HL-60 (cell line): ENCODE measurements around the gene SART1.

ENCODE experiments used
- POLR2AphosphoS5 ChIP-seq: IDR thresholded peaks from 2 replicates; pipeline ENCODE4 v1.6.1; 2012; ENCODE audit warnings: low read depth
- TF ChIP-seq, protein P1 (sequence below): IDR thresholded peaks from one replicate; pipeline ENCODE4 v1.5.1; 2011; ENCODE audit warnings: low read length, control low read depth, inconsistent platforms; ENCODE audit not compliant: insufficient read depth
- TF ChIP-seq, protein P2 (sequence below): IDR thresholded peaks from 2 replicates; pipeline ENCODE4 v1.6.1; 2012; ENCODE audit warnings: low read depth; ENCODE audit not compliant: insufficient replicate concordance

DNA sequence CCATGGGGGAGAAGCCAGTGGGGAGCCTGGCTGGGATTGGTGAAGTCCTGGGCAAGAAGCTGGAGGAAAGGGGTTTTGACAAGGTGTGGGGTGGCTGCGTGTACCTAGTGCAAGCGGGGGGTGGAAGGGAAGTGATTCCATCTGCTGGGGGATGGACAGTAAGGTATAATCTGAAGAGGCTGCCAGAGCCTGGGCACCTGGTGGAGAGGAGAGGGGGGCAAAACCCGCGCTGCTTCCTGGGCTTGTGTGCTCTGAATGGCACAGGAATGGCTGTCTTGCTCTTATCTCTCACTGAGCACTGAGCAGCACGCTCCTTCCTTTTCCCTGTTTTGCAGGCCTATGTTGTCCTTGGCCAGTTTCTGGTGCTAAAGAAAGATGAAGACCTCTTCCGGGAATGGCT, 41.8 kb downstream of the SART1 start:
- TF ChIP-seq, protein P1, sequence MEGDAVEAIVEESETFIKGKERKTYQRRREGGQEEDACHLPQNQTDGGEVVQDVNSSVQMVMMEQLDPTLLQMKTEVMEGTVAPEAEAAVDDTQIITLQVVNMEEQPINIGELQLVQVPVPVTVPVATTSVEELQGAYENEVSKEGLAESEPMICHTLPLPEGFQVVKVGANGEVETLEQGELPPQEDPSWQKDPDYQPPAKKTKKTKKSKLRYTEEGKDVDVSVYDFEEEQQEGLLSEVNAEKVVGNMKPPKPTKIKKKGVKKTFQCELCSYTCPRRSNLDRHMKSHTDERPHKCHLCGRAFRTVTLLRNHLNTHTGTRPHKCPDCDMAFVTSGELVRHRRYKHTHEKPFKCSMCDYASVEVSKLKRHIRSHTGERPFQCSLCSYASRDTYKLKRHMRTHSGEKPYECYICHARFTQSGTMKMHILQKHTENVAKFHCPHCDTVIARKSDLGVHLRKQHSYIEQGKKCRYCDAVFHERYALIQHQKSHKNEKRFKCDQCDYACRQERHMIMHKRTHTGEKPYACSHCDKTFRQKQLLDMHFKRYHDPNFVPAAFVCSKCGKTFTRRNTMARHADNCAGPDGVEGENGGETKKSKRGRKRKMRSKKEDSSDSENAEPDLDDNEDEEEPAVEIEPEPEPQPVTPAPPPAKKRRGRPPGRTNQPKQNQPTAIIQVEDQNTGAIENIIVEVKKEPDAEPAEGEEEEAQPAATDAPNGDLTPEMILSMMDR, result no peak
- no peak for TF ChIP-seq POLR2AphosphoS5
- TF ChIP-seq, protein P2, sequence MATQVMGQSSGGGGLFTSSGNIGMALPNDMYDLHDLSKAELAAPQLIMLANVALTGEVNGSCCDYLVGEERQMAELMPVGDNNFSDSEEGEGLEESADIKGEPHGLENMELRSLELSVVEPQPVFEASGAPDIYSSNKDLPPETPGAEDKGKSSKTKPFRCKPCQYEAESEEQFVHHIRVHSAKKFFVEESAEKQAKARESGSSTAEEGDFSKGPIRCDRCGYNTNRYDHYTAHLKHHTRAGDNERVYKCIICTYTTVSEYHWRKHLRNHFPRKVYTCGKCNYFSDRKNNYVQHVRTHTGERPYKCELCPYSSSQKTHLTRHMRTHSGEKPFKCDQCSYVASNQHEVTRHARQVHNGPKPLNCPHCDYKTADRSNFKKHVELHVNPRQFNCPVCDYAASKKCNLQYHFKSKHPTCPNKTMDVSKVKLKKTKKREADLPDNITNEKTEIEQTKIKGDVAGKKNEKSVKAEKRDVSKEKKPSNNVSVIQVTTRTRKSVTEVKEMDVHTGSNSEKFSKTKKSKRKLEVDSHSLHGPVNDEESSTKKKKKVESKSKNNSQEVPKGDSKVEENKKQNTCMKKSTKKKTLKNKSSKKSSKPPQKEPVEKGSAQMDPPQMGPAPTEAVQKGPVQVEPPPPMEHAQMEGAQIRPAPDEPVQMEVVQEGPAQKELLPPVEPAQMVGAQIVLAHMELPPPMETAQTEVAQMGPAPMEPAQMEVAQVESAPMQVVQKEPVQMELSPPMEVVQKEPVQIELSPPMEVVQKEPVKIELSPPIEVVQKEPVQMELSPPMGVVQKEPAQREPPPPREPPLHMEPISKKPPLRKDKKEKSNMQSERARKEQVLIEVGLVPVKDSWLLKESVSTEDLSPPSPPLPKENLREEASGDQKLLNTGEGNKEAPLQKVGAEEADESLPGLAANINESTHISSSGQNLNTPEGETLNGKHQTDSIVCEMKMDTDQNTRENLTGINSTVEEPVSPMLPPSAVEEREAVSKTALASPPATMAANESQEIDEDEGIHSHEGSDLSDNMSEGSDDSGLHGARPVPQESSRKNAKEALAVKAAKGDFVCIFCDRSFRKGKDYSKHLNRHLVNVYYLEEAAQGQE, result no peak
